Measurements from ENCODE around the gene UNC45A. TPM values are rescaled to one million over a fixed set of nuclear protein-coding genes. Genes with fewer than 3 reads are reported as not detected.

UNC45A gene
- total and polyA plus RNA-seq, 2 of the 13 experiments (the other 11 are each of a cell fraction or from before 2014, with no cell fraction given): 33.8 to 39.7 TPM

GRCh38 chr15:90981681-90982080 is 46.6 kb downstream of the UNC45A start:
- POLR2A ChIA-PET: no interaction called here
- CTCF ChIA-PET (ENCODE audit: low intra/inter-chr PET ratio, low total read pairs): no interaction called here

More at GRCh38 chr15:90981681-90982080, 46.6 kb downstream of the UNC45A start:
- peaks cover 22% of the 10 kb centered on the region for H3K79me2 ChIP-seq (ENCODE audit: insufficient read depth, low read length)
- no peak for DNase-seq (ENCODE audit: low spot score)
- no peaks in the 10 kb centered on the region for H4K20me1 ChIP-seq (ENCODE audit: insufficient read depth, low read length)
- TF ChIP-seq RBM22 (optimal IDR thresholded peaks at IDR 0.05; ENCODE audit: low read length): no peak
- TF ChIP-seq ZNF570 (CRISPR knock-in tag; IDR thresholded peaks at IDR 0.05; ENCODE audit: borderline replicate concordance): no peak
- TF ChIP-seq PRPF4 (IDR thresholded peaks at IDR 0.05; ENCODE audit: low read depth, low read length, poor library complexity, severe bottlenecking): no peak
- TF ChIP-seq ZNF484 (CRISPR knock-in tag; IDR thresholded peaks at IDR 0.05; ENCODE audit: borderline replicate concordance, low read depth): no peak
- TF ChIP-seq ZNF274 (CRISPR knock-in tag; IDR thresholded peaks at IDR 0.05): no peak
- TF ChIP-seq ZNF569 (CRISPR knock-in tag; IDR thresholded peaks at IDR 0.05; ENCODE audit: borderline replicate concordance): no peak
- no peak for TF ChIP-seq FLYWCH1 (CRISPR knock-in tag; IDR thresholded peaks at IDR 0.05)
- no peak for TF ChIP-seq ZNF264 (CRISPR knock-in tag; IDR thresholded peaks at IDR 0.05)
- no peak for TF ChIP-seq BORCS8-MEF2B (CRISPR knock-in tag; IDR thresholded peaks at IDR 0.05)
- TF ChIP-seq THRA (CRISPR knock-in tag; IDR thresholded peaks at IDR 0.05; ENCODE audit: borderline replicate concordance): no peak
- TF ChIP-seq GTF2F1 (IDR thresholded peaks at IDR 0.05; ENCODE audit: low read length): no peak
- no peak for TF ChIP-seq CERS6 (CRISPR knock-in tag; IDR thresholded peaks at IDR 0.05)
- TF ChIP-seq MNT (IDR thresholded peaks at IDR 0.05): no peak
- TF ChIP-seq ZFP82 (CRISPR knock-in tag; IDR thresholded peaks at IDR 0.05; ENCODE audit: borderline replicate concordance): no peak
- no peak for TF ChIP-seq MAX (IDR thresholded peaks at IDR 0.05)
- no peak for TF ChIP-seq POLR2G (IDR thresholded peaks at IDR 0.05; ENCODE audit: low read depth, low read length)
- H3K27ac ChIP-seq (ENCODE audit: extremely low read length, insufficient read depth, low read length): no peak overlapping the region
- no peak overlapping the region for H2AFZ ChIP-seq (ENCODE audit: low read length)
- ATAC-seq: no peak
- H3K36me3 ChIP-seq (replicated peaks in 1 of 2; ENCODE audit: control insufficient read depth in 1 of 2, insufficient read depth in 2 of 2, low read length in 2 of 2): peaks cover 16 to 73% of the 10 kb centered on the region in 2 experiments
- no peak overlapping the region for H3K4me2 ChIP-seq (ENCODE audit: low read depth, low read length)
- no TSS peak for BruUV-seq (replicated peaks)
- H3K27me3 ChIP-seq (ENCODE audit: control insufficient read depth in 1 of 2, insufficient read depth in 2 of 2, low read length in 2 of 2): no peaks in the 10 kb centered on the region
- 88% methylated on average over 6 of the region's 6 CpGs for WGBS (ENCODE audit: low lambda C conversion rate)
- no peak for FAIRE-seq
- intact Hi-C loops (cut with micrococcal nuclease; ENCODE audit: unreplicated experiment) (no loop called here), in situ Hi-C loops (cut with HindIII; ENCODE audit: extremely low pct_ligation_motif_present, low pct_unique_long_range_greater_than_20kb) (no loop called here)
- H3K9ac ChIP-seq (ENCODE audit: insufficient read depth, low read depth, low read length): no peak overlapping the region
- no peaks in the 10 kb centered on the region for H3K9me3 ChIP-seq (ENCODE audit: low read length)
- no peak overlapping the region for H3K4me3 ChIP-seq (replicated peaks in 1 of 3; ENCODE audit: insufficient read depth in 1 of 3, low read depth in 2 of 3, low read length in 3 of 3)
- no peaks in the 10 kb centered on the region for H3K4me1 ChIP-seq (ENCODE audit: insufficient read depth, low read length)

All from HepG2 (cell line).